H1 (cell line): Measurements from ENCODE around the gene ZCCHC3. TPM values are rescaled to one million over a fixed set of nuclear protein-coding genes. Genes with fewer than 3 reads are reported as not detected.

Source experiments
- CTCF ChIA-PET: fragments of 300-600 bp; sonication (Branson Sonifier 250); formaldehyde crosslinking; loops from one replicate; lab custom pipeline; 2021; ENCODE audit not compliant: partially characterized antibody; lab: Charles Lee
- POLR2A ChIA-PET: fragments of 300-600 bp; sonication (Branson Sonifier 250); formaldehyde crosslinking; loops from one replicate; lab custom pipeline; 2021; ENCODE audit warnings: inconsistent platforms; ENCODE audit not compliant: partially characterized antibody; lab: Charles Lee
- DNase-seq, 2 experiments: peaks; one replicate each; pipeline versions ENCODE4 v3.0.0 to v3.0.0-alpha.2; 2010 to 2022; ENCODE audit warnings: low spot score in 2 of 2, low read depth in 1 of 2, mixed read lengths in 1 of 2
- FAIRE-seq: peaks from 2 replicates; lab custom pipeline; 2011; peaks lifted over from hg19 to GRCh38; lab: Jason Lieb, UNC
- H2AFZ ChIP-seq: 2 replicates; pipeline ENCODE4 v1.8.1; 2012; ENCODE audit warnings: low read length, inconsistent platforms
- H2AK5ac ChIP-seq: 2 replicates; pipeline ENCODE4 v1.6.1; 2013; ENCODE audit warnings: low read depth, low read length
- H2BK120ac ChIP-seq: replicated peaks from 2 replicates; pipeline ENCODE3; 2013; ENCODE audit warnings: low read depth, low read length, inconsistent platforms
- H2BK12ac ChIP-seq: 2 replicates; pipeline ENCODE4 v1.6.1; 2013; ENCODE audit warnings: low read depth, low read length
- H2BK15ac ChIP-seq: 2 replicates; pipeline ENCODE4 v1.6.1; 2013; ENCODE audit warnings: low read length
- H2BK20ac ChIP-seq: 2 replicates; pipeline ENCODE4 v1.6.1; 2013; ENCODE audit warnings: low read length
- H2BK5ac ChIP-seq: 2 replicates; pipeline ENCODE4 v1.6.1; 2013; ENCODE audit warnings: low read depth, low read length
- H3K14ac ChIP-seq: 2 replicates; pipeline ENCODE4 v1.6.1; 2013; ENCODE audit warnings: inconsistent platforms; ENCODE audit not compliant: insufficient read length
- H3K18ac ChIP-seq: 2 replicates; pipeline ENCODE4 v1.6.1; 2013; ENCODE audit warnings: low read length; ENCODE audit errors: extremely low read depth
- H3K23ac ChIP-seq: 2 replicates; pipeline ENCODE4 v1.6.1; 2013; ENCODE audit warnings: inconsistent platforms; ENCODE audit not compliant: insufficient read length
- H3K23me2 ChIP-seq: 2 replicates; pipeline ENCODE4 v1.6.1; 2013; ENCODE audit warnings: low read depth, low read length
- H3K27ac ChIP-seq: 2 replicates; pipeline ENCODE4 v1.6.1; 2011; ENCODE audit warnings: low read depth, low read length, inconsistent platforms
- H3K27me3 ChIP-seq, 4 experiments: replicated peaks in 1 of 4; 1 replicate in 1 of 4; 2 replicates in 3 of 4; pipeline versions ENCODE4 v1.6.1 to v1.8.1; 2011 to 2013; ENCODE audit warnings: low read length in 3 of 4, mild to moderate bottlenecking in 3 of 4, inconsistent platforms in 2 of 4, mixed read lengths in 2 of 4, moderate library complexity in 1 of 4; ENCODE audit not compliant: control insufficient read depth in 3 of 4, insufficient read depth in 3 of 4; ENCODE audit errors: extremely low read depth in 1 of 4
- H3K36me3 ChIP-seq, 4 experiments: 2 replicates each; pipeline versions ENCODE4 v1.6.1 to v1.8.1; 2011 to 2013; ENCODE audit warnings: mild to moderate bottlenecking in 4 of 4, low read length in 3 of 4, moderate library complexity in 2 of 4, control low read depth in 1 of 4, inconsistent platforms in 1 of 4; ENCODE audit not compliant: insufficient read depth in 4 of 4, control insufficient read depth in 2 of 4
- H3K4ac ChIP-seq: replicated peaks from 2 replicates; pipeline ENCODE3; 2013; ENCODE audit warnings: low read length, low read depth, mixed read lengths, inconsistent platforms; ENCODE audit not compliant: insufficient read length
- H3K4me1 ChIP-seq, 4 experiments: replicated peaks in 1 of 4; 1 replicate in 1 of 4; 2 replicates in 3 of 4; pipeline versions ENCODE4 v1.6.1 to v1.8.1; 2011 to 2013; ENCODE audit warnings: low read length in 3 of 4, inconsistent platforms in 2 of 4, mixed read lengths in 1 of 4; ENCODE audit not compliant: insufficient read depth in 4 of 4, control insufficient read depth in 3 of 4
- H3K4me2 ChIP-seq, 2 experiments: 2 replicates each; pipeline versions ENCODE4 v1.6.1 to v1.8.1; 2011 to 2013; ENCODE audit warnings: low read depth in 2 of 2, low read length in 2 of 2, control low read depth in 1 of 2, inconsistent platforms in 1 of 2, mild to moderate bottlenecking in 1 of 2; ENCODE audit not compliant: insufficient read depth in 1 of 2
- H3K4me3 ChIP-seq, 4 experiments: fragments of 200-600, 300-600 bp in 1 of 4; sonication (generic), shearing (Covaris generic), sonication (Bioruptor Twin) in 1 of 4; 2 replicates each; pipeline versions ENCODE4 v1.5.1 to v1.8.1; 2011 to 2016; ENCODE audit warnings: low read length in 4 of 4, low read depth in 3 of 4, control low read depth in 2 of 4, inconsistent platforms in 2 of 4, mild to moderate bottlenecking in 2 of 4, mixed read lengths in 1 of 4, moderate library complexity in 1 of 4; ENCODE audit not compliant: insufficient read depth in 2 of 4; ENCODE audit errors: extremely low read depth in 1 of 4
- H3K56ac ChIP-seq: replicated peaks from 2 replicates; pipeline ENCODE3; 2013; ENCODE audit warnings: low read depth, mild to moderate bottlenecking, mixed read lengths, low read length, inconsistent platforms; ENCODE audit not compliant: insufficient read length
- H3K79me1 ChIP-seq: 2 replicates; pipeline ENCODE4 v1.6.1; 2013; ENCODE audit warnings: low read depth, low read length, control low read depth
- H3K79me2 ChIP-seq, 2 experiments: 2 replicates each; pipeline versions ENCODE4 v1.6.1 to v1.8.1; 2012 to 2013; ENCODE audit warnings: low read length in 2 of 2, mild to moderate bottlenecking in 2 of 2, inconsistent platforms in 1 of 2; ENCODE audit not compliant: insufficient read depth in 2 of 2, control insufficient read depth in 1 of 2
- H3K9ac ChIP-seq, 4 experiments: replicated peaks in 1 of 4; 1 replicate in 1 of 4; 2 replicates in 3 of 4; pipeline versions ENCODE4 v1.6.1 to v1.8.1; 2011 to 2013; ENCODE audit warnings: low read depth in 3 of 4, low read length in 3 of 4, control low read depth in 2 of 4, mild to moderate bottlenecking in 2 of 4, moderate library complexity in 2 of 4, inconsistent platforms in 1 of 4; ENCODE audit errors: extremely low read depth in 1 of 4
- H3K9me3 ChIP-seq, 2 experiments: 2 replicates each; pipeline versions ENCODE4 v1.6.1 to v1.8.1; 2012 to 2013; ENCODE audit warnings: mild to moderate bottlenecking in 2 of 2, moderate library complexity in 2 of 2, control low read depth in 1 of 2, inconsistent platforms in 1 of 2, low read depth in 1 of 2, low read length in 1 of 2, mixed read lengths in 1 of 2; ENCODE audit not compliant: insufficient read depth in 2 of 2
- H4K20me1 ChIP-seq, 2 experiments: replicated peaks in 1 of 2; 2 replicates each; pipeline versions ENCODE3 to v1.8.1; 2011 to 2013; ENCODE audit warnings: inconsistent platforms in 2 of 2, low read length in 2 of 2, mild to moderate bottlenecking in 1 of 2; ENCODE audit not compliant: insufficient read depth in 2 of 2, control insufficient read depth in 1 of 2
- H4K5ac ChIP-seq: 2 replicates; pipeline ENCODE4 v1.6.1; 2013; ENCODE audit warnings: low read length, low read depth, mixed read lengths, inconsistent platforms; ENCODE audit not compliant: insufficient read length
- H4K8ac ChIP-seq: 2 replicates; pipeline ENCODE4 v1.8.0; 2013; ENCODE audit warnings: mild to moderate bottlenecking, moderate library complexity, low read length, inconsistent platforms; ENCODE audit not compliant: insufficient read depth; ENCODE audit errors: extremely low read depth
- H4K91ac ChIP-seq: replicated peaks from 2 replicates; pipeline ENCODE3; 2013; ENCODE audit warnings: low read length, mixed read lengths, inconsistent platforms; ENCODE audit not compliant: insufficient read length
- CTCF ChIP-seq, 3 experiments: IDR thresholded peaks; 1 replicate in 2 of 3; 2 replicates in 1 of 3; pipeline versions ENCODE4 v1.5.1 to v1.6.1; 2011; ENCODE audit warnings: low read length in 3 of 3, mild to moderate bottlenecking in 3 of 3, inconsistent platforms in 2 of 3, low read depth in 1 of 3, moderate library complexity in 1 of 3; ENCODE audit not compliant: insufficient read depth in 1 of 3; ENCODE audit errors: control extremely low read depth in 1 of 3
- JUND ChIP-seq: IDR thresholded peaks from 2 replicates; pipeline ENCODE4 v1.6.1; 2011; ENCODE audit warnings: mild to moderate bottlenecking, improper control_type of control experiment, low read length
- MAFK ChIP-seq: IDR thresholded peaks from 2 replicates; pipeline ENCODE4 v1.6.1; 2012; ENCODE audit warnings: low read depth, mild to moderate bottlenecking, improper control_type of control experiment, low read length
- RAD21 ChIP-seq, 2 experiments: IDR thresholded peaks in 1 of 2; conservative IDR thresholded peaks in 1 of 2; 2 replicates each; pipeline ENCODE4 v1.6.1; 2011; ENCODE audit warnings: low read depth in 2 of 2, low read length in 2 of 2, improper control_type of control experiment in 1 of 2, inconsistent platforms in 1 of 2, mild to moderate bottlenecking in 1 of 2, moderate library complexity in 1 of 2
- WGBS, 2 experiments: shearing (Covaris generic) in 1 of 2; methylation state at CpG; one replicate each; pipeline versions ENCODE4 v1.1.6 to v1.1.7; 2013 to 2015; ENCODE audit warnings: low lambda C conversion rate in 2 of 2, mixed read lengths in 2 of 2, inconsistent platforms in 1 of 2, low coverage in 1 of 2, missing lambda C conversion rate in 1 of 2; ENCODE audit not compliant: insufficient replicate concordance in 2 of 2, insufficient coverage in 1 of 2, insufficient read length in 1 of 2; ENCODE audit errors: extremely low coverage in 1 of 2, missing lambda C conversion rate in 1 of 2; 5-methylcytosine and 5-hydroxymethylcytosine counted together
- polyA plus RNA-seq, 7 experiments: library from polyadenylated mRNA; depleted of rRNA in 3 of 7; stranded (reverse) in 5 of 7; unstranded in 2 of 7; fragments of >200 nt in 5 of 7; fragments of 200-250 nt in 2 of 7; gene quantifications; 1 replicate in 5 of 7; 2 replicates in 1 of 7; 4 replicates in 1 of 7; pipeline versions ENCODE4 v1.2.1 to v1.2.3, GENCODE V29; 2011 to 2013; ENCODE audit warnings: missing spikeins in 2 of 7, mixed read lengths in 2 of 7
- total RNA-seq: library from RNA; stranded (reverse); fragmentation: NEBNext Ultra II Directional; extraction: Animal tissue kit (Norgen Biotek cat#: 25700); gene quantifications from 2 replicates; pipeline ENCODE4 v1.2.1, GENCODE V29; 2021

ZCCHC3 gene
- total and polyA plus RNA-seq, 2 of the 8 experiments (the other 6 are each of a cell fraction or from before 2014, with no cell fraction given), result 33.7 to 52.4 TPM

- CTCF ChIA-PET, result interaction anchor here (1.0 to 2.7 kb wide), 3 partner anchors 8 to 20 kb away, joined by 4 to 17 read pairs (median 7); no protein-coding TSS in a partner anchor
- no peak overlapping the region for H3K14ac ChIP-seq
- H3K36me3 ChIP-seq, result no peaks in the 10 kb centered on the region
- H3K27me3 ChIP-seq, result peaks cover 11 to 44% (median 31%) of the 10 kb centered on the region in 4 experiments
- H2BK5ac ChIP-seq, result no peak overlapping the region
- 73% methylated on average over 8 of the region's 8 CpGs; no CpG with 5 or more reads in 1 of the 2 experiments for WGBS, 2 experiments
- H2BK20ac ChIP-seq, result no peak overlapping the region
- H4K91ac ChIP-seq, result no peak overlapping the region
- no peak overlapping the region for H3K4me3 ChIP-seq
- no peaks in the 10 kb centered on the region for H3K79me2 ChIP-seq
- H4K5ac ChIP-seq, result no peak overlapping the region
- H3K4ac ChIP-seq, result no peak overlapping the region
- no peak overlapping the region for H3K23ac ChIP-seq
- no peak overlapping the region for H3K4me2 ChIP-seq
- H3K4me1 ChIP-seq, result no peaks in the 10 kb centered on the region
- DNase-seq, result no peak
- TF ChIP-seq MAFK (peak; percentile 76; the same call in 1 of the 2 replicates), RAD21 (IDR thresholded peaks at IDR 0.05 in 1 of 2, conservative IDR thresholded peaks at IDR 0.05 in 1 of 2; ENCODE audit: low read depth in 2 of 2, low read length in 2 of 2) (peak; percentile 8 to 27; a peak in 2 of 4 replicates), JUND (no peak), CTCF (IDR thresholded peaks at IDR 0.05; ENCODE audit: control extremely low read depth in 1 of 3, insufficient read depth in 1 of 3, low read depth in 1 of 3, low read length in 3 of 3) (peak in 2 of 3 experiments; percentile 17 to 20; a peak in 2 of 4 replicates)
- H2BK12ac ChIP-seq, result no peak overlapping the region
- FAIRE-seq, result no peak
- H2AFZ ChIP-seq, result no peak overlapping the region
- POLR2A ChIA-PET, result no interaction called here
- no peak overlapping the region for H2AK5ac ChIP-seq
- H3K79me1 ChIP-seq, result no peaks in the 10 kb centered on the region
- no peak overlapping the region for H4K8ac ChIP-seq
- H3K9ac ChIP-seq, result no peak overlapping the region
- no peak overlapping the region for H3K27ac ChIP-seq
- H2BK15ac ChIP-seq, result no peak overlapping the region
- H4K20me1 ChIP-seq, result no peaks in the 10 kb centered on the region
- H2BK120ac ChIP-seq, result no peak overlapping the region
- no peak overlapping the region for H3K18ac ChIP-seq
- H3K23me2 ChIP-seq, result no peaks in the 10 kb centered on the region
- no peaks in the 10 kb centered on the region for H3K9me3 ChIP-seq
- no peak overlapping the region for H3K56ac ChIP-seq
These were observed 38.4 kb upstream of the ZCCHC3 start for GRCh38 chr20:258963-259362.
